Right ventricle myocardium inferior (tissue), 1 donor: ENCODE measurements around the gene RADIL. TPM values are rescaled to one million over a fixed set of nuclear protein-coding genes. Genes with fewer than 3 reads are reported as not detected.
"Not testable (repeated sequence)": the region's sequence is repeated elsewhere in the genome, so short reads cannot be mapped to it uniquely, and the experiment has no call there.

Experiments used
- ATAC-seq: fragments of 200-7000 bp; cut with Tn5 transposase; one replicate; pipeline ENCODE4 v1.9.1; 2020; ENCODE audit warnings: mild to moderate bottlenecking, moderate library complexity
- DNase-seq: peaks from one replicate; pipeline ENCODE4 v3.0.0; 2021; ENCODE audit errors: missing footprints
- intact Hi-C: fragments of 100-400 bp; cut with DNase I; formaldehyde crosslinking; loops from one replicate; pipeline ENCODE4 v1.11.0; 2022
- long read RNA-seq: library from polyadenylated mRNA; unstranded; transcript quantifications from one replicate; pipeline ENCODE4 v2.0.0, GENCODE V29; 2021
- total RNA-seq: library from RNA; stranded (reverse); fragmentation: NEBNext Ultra II Directional; extraction: Animal tissue kit (Norgen Biotek cat#: 25700); gene quantifications from one replicate; pipeline ENCODE4 v1.2.1, GENCODE V29; 2021
- donor health status: DM: no; HTN: yes; CAD: no; lungs with severe emphysema.

RADIL gene, protein sequence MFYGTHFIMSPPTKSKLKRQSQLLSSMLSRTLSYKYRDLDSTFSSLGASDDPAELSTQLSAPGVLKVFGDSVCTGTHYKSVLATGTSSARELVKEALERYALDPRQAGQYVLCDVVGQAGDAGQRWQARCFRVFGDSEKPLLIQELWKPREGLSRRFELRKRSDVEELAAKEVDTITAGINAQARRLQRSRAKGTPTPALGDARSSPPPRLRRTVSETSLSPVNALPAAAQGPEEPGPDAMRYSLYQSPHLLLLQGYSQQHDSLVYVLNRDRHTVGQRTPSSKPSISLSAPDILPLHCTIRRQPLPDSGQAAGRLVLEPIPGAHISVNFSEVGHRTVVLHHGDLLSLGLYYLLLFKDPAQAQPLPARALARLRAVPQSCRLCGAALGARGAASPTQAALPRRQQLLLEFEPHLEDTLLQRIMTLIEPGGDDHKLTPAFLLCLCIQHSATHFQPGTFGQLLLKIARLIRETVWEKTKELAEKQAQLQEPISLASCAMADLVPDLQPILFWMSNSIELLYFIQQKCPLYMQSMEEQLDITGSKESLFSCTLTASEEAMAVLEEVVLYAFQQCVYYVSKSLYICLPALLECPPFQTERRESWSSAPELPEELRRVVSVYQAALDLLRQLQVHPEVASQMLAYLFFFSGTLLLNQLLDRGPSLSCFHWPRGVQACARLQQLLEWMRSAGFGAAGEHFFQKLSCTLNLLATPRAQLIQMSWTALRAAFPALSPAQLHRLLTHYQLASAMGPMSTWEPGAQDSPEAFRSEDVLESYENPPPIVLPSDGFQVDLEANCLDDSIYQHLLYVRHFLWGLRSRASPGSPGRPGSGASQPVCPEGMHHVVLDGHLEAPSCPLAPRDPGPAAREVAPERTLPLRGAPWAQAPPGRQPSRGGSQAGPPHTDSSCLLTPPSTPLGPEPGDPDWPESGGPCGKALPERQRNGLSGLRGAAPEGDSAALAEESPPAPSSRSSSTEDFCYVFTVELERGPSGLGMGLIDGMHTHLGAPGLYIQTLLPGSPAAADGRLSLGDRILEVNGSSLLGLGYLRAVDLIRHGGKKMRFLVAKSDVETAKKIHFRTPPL
- 3.9 TPM for total RNA-seq
- long read RNA-seq, partial matches to known transcripts, result 0 of 1 reads
- long read RNA-seq, other reads (novel, unspliced or antisense), result 1 of 1 reads

GRCh38 chr7:4883372-4884144, at the start of gene RADIL:
Gene RADIL, minus strand, starts transcription at chr7:4883716. Its CDS starts 5,577 bp downstream, at chr7:4878139.
- peak; percentile 96 for ATAC-seq
- peak; percentile 94 for DNase-seq
- intact Hi-C loops, result loop anchor here (1.0 to 5.0 kb wide), 2 partner anchors 46 to 85 kb away; no protein-coding TSS in a partner anchor

GRCh38 chr7:4931943-4932342, 48.4 kb upstream of the RADIL start:
- intact Hi-C loops, result no loop called here

DNA sequence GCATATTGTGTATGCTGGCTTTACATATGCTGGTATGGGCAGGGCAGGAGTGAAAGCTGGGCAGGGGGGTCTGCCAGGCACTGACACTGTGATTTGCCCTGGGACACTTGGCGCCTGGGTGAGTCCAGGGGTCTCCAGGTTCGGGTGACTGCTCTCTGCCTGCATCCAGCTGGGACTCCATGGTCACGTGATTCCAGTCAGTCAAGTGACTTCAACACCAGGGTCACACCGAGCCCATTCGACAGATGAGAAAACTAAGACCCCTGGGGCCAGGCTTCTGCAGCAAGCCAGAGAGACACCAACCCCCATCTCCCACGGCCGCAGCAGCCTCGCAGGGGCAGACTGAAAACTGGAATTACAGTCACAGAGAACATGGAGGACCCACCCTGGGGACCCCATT, 45.5 kb upstream of the RADIL start:
- ATAC-seq (no peak), DNase-seq (no peak)
- intact Hi-C loops, result no loop called here

More at GRCh38 chr7:4931943-4932342, 48.4 kb upstream of the RADIL start:
- ATAC-seq, result no peak
- peak; percentile 42 for DNase-seq

GRCh38 chr7:4928445-4928844, 44.9 kb upstream of the RADIL start:
- ATAC-seq (no peak), DNase-seq (no peak)
- intact Hi-C loops, result no loop called here

GRCh38 chr7:4919969-4920766, 36.7 kb upstream of the RADIL start:
- no peak for ATAC-seq
- DNase-seq, result no peak
- intact Hi-C loops, result no loop called here

DNA sequence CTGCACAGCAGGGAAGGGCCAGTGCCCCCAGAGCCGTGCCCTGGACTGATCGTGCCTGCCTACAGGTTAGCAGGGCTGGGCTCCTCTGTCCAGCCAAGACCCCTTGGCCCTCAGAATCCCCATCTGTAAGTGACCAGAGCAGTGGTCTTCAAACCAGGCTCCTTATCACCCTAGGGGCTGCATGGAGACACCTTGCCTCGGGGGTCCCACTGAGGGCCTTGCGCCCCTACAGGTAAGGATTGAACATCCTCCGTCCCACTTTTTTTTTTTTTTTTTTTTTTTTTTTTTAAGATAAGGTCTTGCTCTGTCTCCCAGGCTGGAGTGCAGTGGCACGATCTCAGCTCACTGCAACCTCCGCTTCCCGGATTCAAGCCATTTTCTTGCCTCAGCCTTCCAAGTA, 32.6 kb upstream of the RADIL start:
- ATAC-seq (no peak), DNase-seq (no peak)
- intact Hi-C loops, result no loop called here

DNA sequence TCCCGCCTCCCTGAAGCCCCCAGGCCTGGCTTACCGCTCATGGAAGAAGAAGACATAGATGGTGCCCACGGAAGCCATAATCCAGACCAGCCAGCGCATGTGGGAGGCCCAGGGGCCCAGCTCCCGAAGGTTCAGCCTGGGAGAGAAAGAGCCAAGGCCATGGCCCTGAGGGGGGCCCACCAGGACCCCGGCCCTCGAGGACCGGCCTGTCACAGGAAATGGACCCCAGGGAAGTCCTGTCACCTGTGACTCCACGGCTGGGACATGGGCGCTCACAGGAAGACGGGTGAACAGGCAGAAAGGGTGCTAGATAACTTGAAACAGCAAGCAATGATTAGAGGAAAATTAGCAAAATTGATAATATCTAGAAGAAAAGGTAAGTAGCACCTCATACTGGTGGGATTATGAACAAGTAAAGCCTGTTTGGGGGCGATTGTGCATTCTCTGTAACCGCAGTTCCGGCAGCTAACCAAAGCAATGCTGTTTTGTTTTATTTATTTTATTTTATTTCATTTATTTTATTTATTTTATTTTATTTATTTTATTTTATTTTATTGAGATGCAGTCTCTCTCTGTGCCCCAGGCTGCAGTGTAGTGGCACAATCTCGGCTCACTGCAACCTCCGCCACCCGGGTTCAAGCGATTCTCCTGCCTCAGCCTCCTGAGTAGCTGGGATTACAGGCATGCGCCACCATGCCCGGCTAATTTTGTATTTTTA, 27.8 kb upstream of the RADIL start:
- ATAC-seq (no peak), DNase-seq (no peak)
- intact Hi-C loops, result no loop called here

- ATAC-seq (no peak), DNase-seq (no peak)
- intact Hi-C loops, result no loop called here
Observed at GRCh38 chr7:4906682-4907081, 23.2 kb upstream of the RADIL start.

- ATAC-seq (no peak), DNase-seq (no peak)
- intact Hi-C loops, result no loop called here
Observed at GRCh38 chr7:4905171-4905570, 21.7 kb upstream of the RADIL start.

DNA sequence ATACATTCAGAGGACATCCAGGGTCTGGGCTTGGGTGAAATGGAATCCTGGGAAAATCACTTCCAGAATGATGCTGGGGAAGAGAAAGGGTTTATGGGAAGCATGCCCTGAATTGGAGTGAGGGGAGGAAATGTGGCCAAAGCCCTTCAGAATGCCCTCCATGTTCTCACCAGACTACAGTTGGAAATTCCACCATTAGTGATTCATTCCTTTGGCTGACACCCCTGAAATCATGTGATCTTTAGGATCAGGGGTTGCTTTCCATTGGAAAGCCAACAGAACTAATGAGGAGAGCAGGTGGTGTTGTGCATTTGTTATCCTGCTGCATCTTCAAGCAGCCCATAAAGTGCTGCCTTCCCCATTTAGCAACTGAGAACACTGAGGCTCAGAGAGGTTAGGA, 20.8 kb upstream of the RADIL start:
- no peak for DNase-seq
- intact Hi-C loops, result no loop called here
- no peak for ATAC-seq

DNA sequence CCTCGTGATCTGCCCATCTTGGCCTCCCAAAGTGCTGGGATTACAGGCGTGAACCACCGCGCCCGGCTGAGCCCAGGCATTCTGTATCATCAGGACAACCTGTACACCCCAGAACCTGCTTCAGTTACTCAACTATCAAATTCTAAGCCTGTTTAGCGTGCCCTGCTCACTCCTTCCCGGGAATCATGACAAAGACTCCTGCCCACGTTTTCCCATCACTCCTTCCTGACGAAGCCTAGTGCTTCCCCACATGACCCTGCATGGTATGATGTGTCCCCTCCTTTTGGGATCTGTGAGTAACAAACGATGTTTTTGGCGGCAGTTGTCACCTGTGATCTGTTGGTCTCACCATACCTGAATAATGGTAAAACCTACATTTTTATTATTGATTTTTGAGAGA, 12.2 kb upstream of the RADIL start:
- intact Hi-C loops, result no loop called here
- DNase-seq, result no peak
- ATAC-seq, result no peak

- intact Hi-C loops, result no loop called here
- DNase-seq, result no peak
- no peak for ATAC-seq
Observed at GRCh38 chr7:4894482-4894881, 11.0 kb upstream of the RADIL start.

DNA sequence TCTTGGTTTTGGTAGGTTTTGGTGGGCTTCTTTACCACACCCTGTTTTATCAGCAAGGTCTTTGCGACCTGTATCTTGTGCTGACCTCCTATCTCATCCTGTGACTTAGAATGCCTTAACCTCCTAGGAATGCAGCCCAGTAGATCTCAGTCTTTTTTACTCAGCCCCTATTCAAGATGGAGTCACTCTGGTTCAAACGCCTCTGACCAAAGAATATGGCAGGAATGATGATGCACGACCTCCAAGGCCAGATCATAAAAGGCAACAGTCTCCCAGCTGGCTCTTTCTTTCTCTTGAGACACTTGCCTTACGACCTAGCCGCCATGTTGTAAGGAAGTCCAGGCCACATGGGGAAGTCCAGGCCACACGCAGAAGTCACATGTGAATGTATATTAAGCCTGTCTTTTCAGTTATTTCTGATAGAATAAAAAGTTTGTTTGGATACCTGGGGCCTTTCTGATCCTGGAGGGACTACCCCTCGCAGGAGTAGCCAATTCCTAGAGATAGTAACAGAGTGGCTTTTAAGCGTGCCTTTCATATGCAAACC, 10.5 kb upstream of the RADIL start:
- intact Hi-C loops, result no loop called here
- ATAC-seq (no peak), DNase-seq (no peak)

GRCh38 chr7:4893188-4893587, 9.7 kb upstream of the RADIL start:
- intact Hi-C loops, DNase-seq, ATAC-seq: not testable (repeated sequence)

DNA sequence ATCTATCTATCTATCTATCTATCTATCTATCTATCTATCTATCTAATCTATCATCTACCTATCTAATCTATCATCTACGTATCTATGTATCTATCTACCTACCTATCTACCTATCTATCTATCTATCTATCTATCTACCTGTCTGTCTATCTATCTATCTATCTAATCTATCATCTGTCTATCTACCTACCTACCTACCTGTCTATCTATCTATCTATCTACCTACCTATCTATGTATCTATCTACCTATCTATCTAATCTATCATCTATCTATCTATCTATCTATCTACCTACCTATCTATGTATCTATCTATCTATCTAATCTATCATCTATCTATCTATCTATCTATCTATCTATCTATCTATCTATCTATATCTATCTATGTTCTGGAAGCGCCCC, 8.0 kb upstream of the RADIL start:
- intact Hi-C loops, result not testable (repeated sequence)

DNA sequence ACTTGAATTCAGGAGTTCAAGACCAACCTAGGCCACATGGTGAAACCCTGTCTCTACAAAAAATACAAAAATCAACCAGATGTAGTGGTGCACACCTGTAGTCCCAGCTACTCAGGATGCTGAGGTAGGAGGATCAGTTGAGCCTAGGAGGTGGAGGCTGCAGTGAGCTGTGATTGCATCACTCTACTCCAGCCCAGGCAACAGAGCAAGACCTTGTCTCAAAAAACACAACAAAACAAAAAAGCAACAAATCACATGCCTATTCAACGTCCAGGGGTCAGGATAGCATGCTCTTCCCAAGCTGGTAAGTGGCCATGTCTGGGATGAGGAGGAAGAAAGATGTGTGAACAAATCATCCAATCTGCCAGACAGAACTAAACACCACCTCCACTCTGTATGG, 6.2 kb upstream of the RADIL start:
- intact Hi-C loops, result no loop called here
- DNase-seq, result no peak
- ATAC-seq, result no peak

More for the DNA sequence above, 8.0 kb upstream of the RADIL start:
- not testable (repeated sequence) for DNase-seq, ATAC-seq

GRCh38 chr7:4888161-4888560, 4.6 kb upstream of the RADIL start:
- DNase-seq (no peak), ATAC-seq (no peak)
- intact Hi-C loops, result no loop called here
